NCI-H2227 (cell line): ENCODE measurements around the gene NOX1.

Experiments
- DNase-seq: peaks from one replicate; lab custom pipeline; 2025; ENCODE audit not compliant: unreplicated experiment; lab: John Stamatoyannopoulos, UW

NOX1 gene

DNA sequence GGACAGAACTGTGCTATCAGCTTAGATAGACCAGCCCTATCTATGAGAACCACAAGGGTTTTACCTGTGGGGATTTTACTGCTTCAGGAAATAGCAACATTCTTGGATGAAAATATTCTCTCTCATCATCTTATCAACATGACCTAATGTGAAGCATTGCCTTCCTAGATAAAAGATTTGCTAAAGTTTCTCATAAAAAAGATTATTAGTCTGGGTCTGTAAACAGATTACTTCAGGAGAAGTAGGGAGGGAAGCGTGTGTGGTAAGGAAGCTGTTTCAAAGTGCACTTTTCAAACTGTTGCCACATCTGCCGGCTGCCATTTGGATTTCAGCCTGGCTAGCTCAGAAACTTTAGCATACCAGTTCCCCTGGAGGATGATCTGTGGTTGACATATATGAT is at the start of gene NOX1:
Gene NOX1, minus strand, starts transcription at position 35 of the 400 bp plus-strand sequence. CDS start 220 bp downstream, outside the sequence.
- DNase-seq, result no peak

DNA sequence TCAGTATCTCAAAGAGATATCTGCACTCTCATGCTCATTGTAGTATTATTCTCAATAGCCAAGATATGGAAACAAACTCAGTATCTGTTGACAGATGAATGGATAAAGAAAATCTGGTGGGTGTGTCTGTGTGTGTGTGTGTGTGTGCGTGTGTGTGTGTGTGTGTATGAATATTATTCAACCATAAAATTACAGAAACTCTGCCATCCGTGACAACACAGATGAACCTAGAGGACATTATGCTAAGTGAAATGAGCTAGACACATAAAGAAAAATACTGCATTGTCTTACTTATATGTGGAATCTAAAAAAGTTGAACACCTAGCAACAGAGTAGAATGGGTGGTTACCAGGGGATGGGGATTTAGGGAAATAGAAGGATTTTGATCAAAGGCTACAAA is 41.4 kb upstream of the NOX1 start:
- DNase-seq, result no peak

DNA sequence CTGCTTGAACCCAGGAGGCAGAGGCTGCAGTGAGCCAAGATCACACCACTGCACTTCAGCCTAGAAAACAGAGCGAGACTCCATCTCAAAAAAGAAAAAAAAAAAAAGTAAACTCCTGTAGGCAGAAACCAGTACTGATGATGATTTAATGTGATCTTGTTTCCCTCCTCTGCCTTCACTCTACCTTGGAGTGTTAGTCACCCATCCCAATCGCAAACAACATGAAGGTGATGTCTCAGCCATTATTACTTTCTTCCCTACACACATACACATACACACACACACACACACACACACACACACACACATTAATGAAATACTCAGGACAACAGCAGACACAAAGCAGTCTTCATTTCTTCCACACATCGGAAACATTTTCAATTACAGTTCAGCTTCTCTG is 39.0 kb upstream of the NOX1 start:
- DNase-seq, result no peak

DNA sequence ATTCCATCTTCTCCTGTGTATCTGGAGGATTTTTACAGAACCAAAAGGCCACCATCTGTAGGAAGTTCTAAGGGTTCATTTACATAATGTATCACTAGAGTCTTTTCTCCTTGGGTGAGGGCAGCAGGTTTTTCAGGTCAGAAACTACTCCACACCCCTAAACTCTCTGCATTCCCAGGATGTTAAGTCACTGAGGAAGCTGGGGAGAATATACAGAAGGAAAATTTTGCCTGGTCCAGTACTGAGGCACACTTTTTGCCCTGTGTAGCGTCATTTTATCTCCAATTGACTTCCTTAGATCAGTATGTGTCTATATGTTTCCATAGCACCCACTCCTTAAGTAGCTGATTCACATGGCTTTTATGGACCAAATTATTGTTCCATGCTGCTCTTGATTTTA is 37.6 kb upstream of the NOX1 start:
- DNase-seq, result no peak

DNA sequence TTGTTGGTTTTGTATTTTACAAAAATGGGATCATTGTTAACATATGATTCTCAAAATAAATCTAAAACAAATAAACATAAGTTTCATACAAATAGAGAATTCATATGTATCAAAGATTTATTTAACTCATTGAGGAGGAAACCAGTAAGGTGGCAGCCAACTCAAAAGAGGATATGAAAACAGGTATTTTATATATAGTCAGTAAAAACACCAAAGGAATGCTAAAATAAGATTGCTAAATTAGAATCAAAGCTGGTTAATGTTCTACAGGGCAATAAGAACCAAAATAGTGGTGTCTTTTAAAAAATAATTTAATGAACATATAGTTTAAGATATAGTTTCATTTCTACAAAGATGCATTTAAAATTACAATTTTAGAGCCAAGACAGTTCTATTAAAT is 31.5 kb upstream of the NOX1 start:
- DNase-seq, result no peak

DNA sequence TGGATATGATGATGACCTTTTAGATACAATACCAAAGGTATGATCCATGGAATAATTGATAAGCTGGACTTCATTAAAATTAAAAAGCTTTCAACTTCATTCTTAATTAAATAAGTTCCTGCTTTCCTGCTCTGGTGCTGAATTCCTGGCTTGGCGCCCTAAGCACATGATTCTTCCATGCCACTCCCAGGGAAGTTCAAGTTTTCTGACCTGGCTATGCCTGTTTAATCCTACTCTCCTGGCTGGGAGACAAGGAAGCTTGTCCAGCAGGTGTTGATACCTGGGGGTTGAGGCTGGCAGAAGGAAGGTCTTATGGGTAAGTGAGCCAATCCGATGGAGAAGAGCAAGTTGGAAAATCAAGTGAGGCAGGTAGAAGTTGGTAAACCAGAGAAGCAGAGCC is 30.3 kb upstream of the NOX1 start:
- DNase-seq, result no peak

DNA sequence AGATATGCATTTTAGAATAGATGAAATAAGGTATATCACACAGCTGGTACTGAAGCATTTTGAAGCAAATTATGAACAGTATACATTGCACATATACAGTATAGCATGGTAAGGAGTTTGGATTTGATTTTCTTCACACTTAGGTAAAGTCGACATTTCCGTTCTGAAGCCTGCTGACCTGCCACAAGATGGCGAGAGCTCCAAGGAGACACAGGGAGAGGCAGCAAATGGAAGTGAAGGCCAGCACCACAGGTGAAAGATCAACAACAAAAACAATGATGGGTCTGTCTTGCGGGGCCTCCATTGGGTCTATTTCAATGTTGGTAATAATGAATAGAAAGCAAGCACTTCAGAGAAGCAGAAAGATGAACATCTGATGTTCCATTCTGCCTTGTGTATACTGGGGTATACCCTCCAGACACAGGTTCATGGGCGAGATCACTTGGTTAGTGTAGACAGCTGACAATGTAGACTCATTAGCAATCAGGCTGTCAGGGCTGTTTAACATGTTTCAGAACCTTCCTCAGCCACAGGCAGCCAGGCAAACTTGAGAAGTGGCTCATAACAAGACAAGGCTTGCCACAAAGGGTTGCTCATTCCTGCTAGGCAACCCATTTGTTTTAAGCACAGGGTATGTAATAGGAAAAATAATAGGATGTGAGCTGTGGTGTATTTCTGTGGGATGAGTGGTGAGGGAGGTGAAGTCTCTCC is 21.4 kb upstream of the NOX1 start:
- DNase-seq, result peak; percentile 47

DNA sequence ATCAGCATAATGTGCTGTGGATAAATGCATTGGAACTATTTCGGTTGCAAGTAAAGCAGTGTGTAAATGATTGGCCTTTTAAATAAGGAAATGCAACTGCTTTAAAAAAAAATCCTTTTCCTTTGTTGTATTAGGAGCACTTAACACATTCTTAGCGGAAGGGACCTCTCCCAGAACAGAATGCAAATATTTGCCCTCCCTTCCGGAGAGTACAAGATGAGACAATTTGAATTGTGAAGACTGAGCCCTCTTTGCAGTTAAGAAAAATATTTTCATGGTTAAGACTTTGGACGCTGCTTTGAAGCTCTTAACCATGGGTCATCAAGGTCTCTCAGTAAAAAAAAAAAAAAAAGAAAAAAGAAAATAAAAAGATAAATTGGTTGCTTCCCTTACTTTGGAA is 9.5 kb upstream of the NOX1 start:
- DNase-seq, result no peak

DNA sequence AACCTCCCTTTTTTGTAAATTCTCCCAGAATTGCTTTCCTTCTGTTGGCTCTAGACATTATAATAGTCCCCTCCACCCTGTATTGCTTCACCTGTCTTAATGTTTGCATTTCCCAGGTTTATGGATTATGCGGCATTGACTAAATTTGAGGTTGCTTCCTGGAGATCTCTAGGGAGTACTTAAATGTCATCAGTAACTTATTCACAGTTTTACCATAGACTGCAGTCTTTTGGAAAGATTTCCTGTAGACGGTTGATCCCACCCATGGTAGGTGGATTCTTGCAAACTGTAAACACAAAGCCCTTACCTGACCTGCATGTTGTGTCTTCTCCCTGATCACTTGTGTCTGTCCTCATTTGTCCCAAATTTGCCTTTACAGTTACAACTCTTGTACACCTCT is 6.2 kb upstream of the NOX1 start:
- DNase-seq, result no peak

DNA sequence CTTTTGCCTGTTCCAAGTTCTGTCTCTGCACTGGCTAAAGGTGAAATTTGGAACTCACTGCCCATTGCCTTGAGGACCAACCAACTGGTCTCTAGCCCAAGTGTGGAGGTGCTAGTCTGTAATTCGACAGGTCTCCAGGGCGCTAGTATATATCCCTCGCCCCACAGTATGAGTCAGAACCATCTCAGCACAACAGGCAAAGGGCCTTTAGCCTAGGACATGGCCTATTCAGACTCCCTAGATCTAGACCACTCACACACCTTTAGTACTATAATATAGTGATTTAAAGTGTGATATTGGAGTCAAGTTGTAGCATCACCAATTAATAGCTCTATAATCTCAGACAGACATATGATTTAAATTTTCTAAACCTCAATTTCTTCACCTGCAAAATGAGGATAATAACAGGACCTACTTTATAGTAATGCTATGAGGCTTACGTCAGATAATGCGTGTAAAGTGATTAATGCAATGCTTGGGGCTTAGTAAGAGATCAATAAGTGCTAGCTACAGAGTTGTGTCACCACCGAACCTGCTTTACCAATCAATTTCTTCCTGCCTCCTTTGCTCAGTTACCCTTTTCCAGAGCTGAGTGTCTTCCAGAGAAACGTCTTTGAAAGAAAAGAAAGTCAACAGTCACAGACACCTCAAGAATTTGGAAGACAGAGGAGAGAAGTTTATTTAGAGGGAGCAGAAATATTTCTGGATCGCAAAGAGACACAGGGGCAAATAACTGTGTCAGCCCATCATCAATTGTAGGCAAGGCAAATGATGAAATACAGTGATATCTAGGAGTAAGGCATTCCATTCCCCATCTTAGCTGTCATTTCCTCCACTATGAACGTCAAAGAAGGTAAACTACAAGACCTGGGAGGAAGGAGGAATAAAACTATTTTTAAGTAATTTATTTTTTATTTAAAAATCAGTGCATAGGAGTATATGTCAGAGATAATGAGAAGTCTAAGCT is 2.3 kb downstream of the NOX1 start:
- DNase-seq, result no peak

DNA sequence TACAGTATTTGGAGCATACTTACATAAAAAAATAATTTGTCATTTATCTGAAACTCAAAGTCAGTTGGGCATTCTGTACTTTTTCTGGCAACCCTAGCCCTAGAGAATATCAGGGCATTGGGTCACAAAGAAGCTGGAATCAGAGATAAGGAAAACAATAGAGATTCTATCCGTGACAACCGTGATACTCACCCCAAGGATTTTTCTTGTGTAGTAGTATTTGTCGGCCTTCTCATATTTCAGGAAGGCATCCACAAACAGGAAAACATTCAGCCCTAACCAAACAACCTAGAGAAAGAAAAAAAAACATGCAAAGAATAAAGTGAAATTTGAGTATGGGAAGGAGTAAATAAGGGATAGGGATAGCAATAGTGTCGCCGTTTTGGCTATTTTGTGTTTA is 3.6 kb downstream of the NOX1 start:
- no peak for DNase-seq

DNA sequence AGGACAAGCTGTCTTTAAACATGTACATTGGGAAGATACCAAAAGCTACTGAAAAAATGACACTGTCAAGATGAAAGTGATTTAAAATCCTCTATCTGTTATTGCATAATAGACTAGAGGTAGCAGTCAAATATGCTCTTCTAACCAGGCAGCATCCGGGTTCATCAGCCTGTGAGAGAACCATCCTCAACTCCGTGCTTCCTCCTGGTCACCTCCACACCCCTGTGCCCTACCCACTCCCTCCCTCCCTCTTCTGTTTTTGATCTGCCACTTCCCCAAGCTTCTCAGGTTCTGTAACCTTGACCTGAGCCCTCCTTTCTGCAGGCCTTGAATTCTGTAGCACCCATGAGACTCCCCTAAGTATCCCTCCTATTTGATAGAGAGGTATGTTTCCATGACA is 5.9 kb downstream of the NOX1 start:
- no peak for DNase-seq

DNA sequence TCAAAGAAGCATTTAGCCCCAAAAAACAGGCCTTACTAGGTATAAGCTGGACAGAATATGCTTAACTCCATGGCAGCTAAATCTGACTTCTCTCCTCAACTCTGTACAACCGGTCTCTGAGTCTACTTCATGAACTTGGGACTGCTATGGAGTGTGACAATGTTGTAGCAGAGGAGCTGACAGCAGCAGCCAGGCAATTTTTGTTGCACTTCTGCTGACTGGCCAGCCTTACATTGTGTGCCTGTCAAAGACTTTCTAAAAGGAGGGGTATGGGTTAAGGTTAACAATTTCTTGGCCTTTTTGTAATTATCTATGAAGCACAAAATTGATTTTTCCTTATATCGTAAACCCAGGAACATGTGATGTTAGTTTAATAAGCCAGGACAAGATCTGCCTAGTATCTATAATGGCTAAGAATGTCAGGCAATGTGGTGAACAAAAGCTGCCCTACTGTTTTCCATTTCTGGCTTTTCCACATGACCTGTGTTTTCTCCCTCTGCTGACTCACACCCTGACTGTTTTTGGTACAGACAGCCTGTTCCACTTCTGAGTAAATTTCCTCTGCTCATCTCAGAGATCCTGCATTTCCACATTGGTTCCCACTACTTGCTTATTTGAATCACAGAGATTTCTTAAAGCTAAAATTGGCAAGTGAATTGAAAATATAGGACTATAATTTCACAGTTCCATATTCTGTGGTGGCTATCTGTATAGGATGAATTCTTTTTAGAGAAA is 9.3 kb downstream of the NOX1 start:
- no peak for DNase-seq

DNA sequence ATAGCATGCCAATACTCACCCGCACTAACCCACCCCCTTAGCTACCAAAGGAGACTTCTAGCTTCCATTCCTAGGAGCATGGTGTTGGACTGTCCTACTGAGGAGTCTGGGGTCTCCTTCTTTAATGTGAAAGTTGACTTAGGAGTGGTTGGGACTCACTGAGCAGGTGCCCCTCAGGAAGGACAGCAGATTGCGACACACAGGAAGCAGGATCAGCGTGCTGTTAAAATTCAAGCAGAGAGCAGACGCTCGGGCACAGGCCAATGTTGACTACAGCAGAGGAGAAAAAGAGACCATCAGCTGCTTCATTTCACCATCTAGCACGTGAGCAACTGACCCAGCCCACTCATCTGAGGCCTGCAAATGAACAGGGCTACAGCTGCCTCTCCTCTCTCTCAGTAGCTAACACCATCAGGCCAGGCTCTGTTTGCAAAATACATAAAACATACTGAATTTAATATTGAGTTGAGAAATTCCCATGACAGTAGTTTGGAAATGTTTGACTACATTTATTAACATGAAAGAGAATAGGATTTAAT is 10.8 kb downstream of the NOX1 start:
- DNase-seq, result no peak

DNA sequence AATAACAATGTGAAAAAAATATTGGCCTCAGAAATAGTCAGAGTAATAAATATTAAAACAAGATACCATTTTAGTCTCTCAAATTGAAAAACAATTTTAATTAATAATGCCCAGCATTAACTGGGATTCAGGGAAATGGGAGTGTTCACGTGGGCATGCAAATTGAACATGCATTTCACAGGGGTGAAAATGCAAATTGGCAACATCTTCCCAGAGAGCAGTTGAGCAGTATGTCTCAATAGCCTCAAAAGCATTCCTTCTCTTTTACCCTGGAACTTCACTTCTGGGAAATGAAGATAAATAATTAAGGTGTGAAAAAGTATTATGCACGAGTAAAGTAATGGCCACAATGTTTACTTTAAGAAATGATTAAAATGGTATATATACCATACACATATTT is 21.3 kb downstream of the NOX1 start:
- no peak for DNase-seq

DNA sequence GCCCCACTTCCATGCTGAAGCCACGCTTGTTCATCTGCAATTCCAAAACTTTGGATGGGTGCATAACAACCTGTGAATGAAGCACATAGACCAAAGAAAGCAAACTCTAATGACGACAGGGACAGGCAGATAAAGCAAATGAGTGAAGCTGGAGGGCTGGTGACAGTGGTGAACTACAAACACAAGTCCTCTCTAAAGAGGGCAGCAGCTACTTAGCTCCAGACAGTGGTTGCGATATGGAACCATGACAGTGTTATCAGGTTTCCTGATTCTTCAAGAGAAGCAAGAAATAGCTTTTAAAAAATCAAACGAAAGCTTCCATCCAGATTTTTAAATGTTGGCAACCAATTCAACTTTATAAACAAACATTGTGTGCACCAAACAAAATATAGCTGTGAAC is 23.8 kb downstream of the NOX1 start:
- no peak for DNase-seq

DNA sequence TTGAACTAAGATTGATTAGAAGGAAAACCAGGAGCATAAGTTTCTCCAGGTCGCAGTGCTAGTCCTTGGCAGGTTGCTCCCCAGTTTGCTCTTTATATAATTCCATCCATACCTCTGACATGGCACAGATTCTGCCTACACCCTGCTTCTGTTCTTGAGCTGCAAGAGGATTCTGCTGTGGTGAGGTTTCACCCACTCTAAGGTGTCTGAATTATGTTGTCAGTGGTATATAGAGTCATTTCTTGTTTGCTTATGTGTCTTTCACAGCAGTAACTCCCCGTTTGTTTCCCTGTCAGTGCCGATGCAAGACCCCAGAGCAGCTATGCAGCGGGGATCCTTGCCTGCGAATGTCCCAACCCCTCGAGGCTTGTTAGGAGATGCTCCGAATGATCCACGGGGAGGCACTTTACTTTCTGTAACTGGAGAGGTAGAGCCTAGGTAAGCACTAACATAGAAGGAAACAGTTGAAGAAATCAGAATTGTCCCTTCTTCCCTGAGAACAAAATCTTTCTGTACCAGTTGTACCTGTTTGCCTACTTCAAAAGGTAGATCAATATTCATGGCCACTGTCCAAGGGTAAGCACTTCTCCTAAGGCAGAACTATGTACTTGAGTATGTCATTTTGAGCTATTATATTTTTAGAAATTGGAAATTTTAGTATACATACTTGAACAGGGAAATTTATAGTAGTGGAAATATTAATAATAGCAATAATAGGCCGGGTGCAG is 42.8 kb downstream of the NOX1 start:
- no peak for DNase-seq

DNA sequence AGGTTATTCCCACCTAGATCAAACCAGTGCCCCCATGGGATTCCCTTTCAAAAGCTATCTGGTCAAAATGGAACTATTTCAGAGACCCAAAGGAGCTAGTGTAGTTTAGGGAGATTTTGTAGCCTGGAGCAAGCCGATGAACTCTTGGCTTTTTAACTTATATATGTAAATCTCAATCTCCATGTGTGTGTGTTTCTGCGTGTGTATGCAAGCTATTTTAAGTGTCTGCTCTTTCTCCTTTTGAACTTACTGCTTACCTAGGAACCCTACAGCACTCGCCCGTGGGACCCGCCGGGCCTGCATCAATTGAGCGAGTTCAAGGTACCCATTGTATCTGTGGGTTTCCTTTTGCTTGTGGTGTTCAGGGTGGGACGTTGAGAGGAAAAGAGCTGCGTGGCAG is 43.6 kb downstream of the NOX1 start:
- DNase-seq, result no peak

DNA sequence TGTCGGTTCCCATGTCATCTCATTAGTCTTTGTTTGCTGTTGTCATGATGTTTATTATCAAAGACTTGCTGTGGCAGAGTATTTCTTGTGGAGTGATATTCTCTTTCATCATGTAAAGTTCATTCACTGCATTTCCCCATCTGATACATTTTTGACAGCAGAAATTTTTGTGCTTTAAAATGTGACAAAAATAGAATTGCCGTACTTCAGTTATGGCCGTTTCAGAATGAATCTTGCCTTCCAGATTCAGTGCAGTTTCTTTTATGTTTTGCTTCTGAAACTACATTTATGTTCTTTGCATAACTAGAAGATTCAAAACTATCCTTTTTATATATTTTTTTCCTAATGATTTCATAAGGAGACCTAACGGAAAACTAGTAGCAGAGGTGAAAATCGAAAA is 44.0 kb downstream of the NOX1 start:
- no peak for DNase-seq

DNA sequence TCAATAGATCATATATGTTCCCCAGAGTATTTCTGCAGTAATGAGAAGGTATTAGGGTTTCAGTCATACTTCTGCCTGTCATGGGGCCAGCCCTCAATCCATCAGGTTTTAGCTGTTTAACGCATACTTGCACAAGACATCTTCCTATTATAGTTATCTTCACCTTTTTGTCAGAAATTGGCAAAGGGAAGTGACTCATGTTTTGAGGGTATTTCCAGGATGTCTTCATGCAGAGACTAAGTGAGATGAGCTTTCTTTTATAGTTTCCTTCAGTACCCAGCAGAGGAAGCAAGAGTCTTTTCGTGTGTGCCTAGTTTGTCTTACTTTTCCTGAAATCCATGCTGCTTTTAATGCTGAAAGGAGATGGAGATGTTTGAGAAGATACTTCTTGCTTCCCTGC is 44.4 kb downstream of the NOX1 start:
- DNase-seq, result no peak
